Subcutaneous abdominal adipose tissue (tissue), 5 donors: ENCODE data around the gene PAPSS2.
"Not testable (repeated sequence)": the region's sequence is repeated elsewhere in the genome, so short reads cannot be mapped to it uniquely, and the experiment has no call there.

Experiments used
- H3K27ac ChIP-seq: one replicate; pipeline ENCODE4 v1.7.0; 2013; ENCODE audit warnings: low read depth, mild to moderate bottlenecking, inconsistent platforms, low read length, moderate library complexity
- H3K27me3 ChIP-seq, 5 donors: one replicate each; pipeline ENCODE4 v1.7.0; 2013; ENCODE audit warnings: low read length in 5 of 5, inconsistent platforms in 1 of 5; ENCODE audit not compliant: control insufficient read depth in 5 of 5, insufficient read depth in 4 of 5
- H3K36me3 ChIP-seq, 5 donors: one replicate each; pipeline ENCODE4 v1.7.0; 2013; ENCODE audit warnings: low read length in 5 of 5; ENCODE audit not compliant: control insufficient read depth in 5 of 5, insufficient read depth in 5 of 5
- H3K4me1 ChIP-seq, 5 donors: one replicate each; pipeline ENCODE4 v1.7.0; 2013; ENCODE audit warnings: low read length in 5 of 5, mild to moderate bottlenecking in 3 of 5, moderate library complexity in 1 of 5; ENCODE audit not compliant: control insufficient read depth in 5 of 5, insufficient read depth in 5 of 5
- H3K4me3 ChIP-seq, 5 donors: one replicate each; pipeline ENCODE4 v1.7.0; 2013; ENCODE audit warnings: low read length in 5 of 5, low read depth in 1 of 5
- H3K9ac ChIP-seq, 5 donors: one replicate each; pipeline ENCODE4 v1.7.0; 2013; ENCODE audit warnings: low read length in 5 of 5, mild to moderate bottlenecking in 4 of 5, moderate library complexity in 3 of 5
- H3K9me3 ChIP-seq, 5 donors: one replicate each; pipeline ENCODE4 v1.7.0; 2013; ENCODE audit warnings: low read length in 5 of 5; ENCODE audit not compliant: control insufficient read depth in 5 of 5
- donor health status: healthy.
- donor health status: healthy.
- donor health status: healthy.
- donor health status: healthy.
- donor health status: healthy.

The PAPSS2 gene

GRCh38 chr10:87738253-87738652 is 78.6 kb downstream of the PAPSS2 start:
- H3K27me3 ChIP-seq, H3K9ac ChIP-seq, H3K27ac ChIP-seq, H3K4me3 ChIP-seq, H3K9me3 ChIP-seq: not testable (repeated sequence)
- Histone ChIP-seq H3K4me1 (peaks cover 0 to 11% (median 9%) of the 10 kb centered on the region in 5 donors), H3K36me3 (peaks cover 0 to 18% (median 2%) of the 10 kb centered on the region in 5 donors)

- no peak overlapping the region for H3K27ac ChIP-seq
Observed at GRCh38 chr10:87739703-87740102, 80.0 kb downstream of the PAPSS2 start.

GRCh38 chr10:87740254-87740655 is 80.6 kb downstream of the PAPSS2 start:
- Histone ChIP-seq H3K36me3 (peaks cover 4 to 34% (median 18%) of the 10 kb centered on the region in 5 donors), H3K9me3 (no peaks in the 10 kb centered on the region), H3K9ac (no peak overlapping the region), H3K4me1 (peaks cover 0 to 9% (median 4%) of the 10 kb centered on the region in 5 donors), H3K4me3 (no peak overlapping the region), H3K27ac (no peak overlapping the region), H3K27me3 (no peaks in the 10 kb centered on the region)

More at GRCh38 chr10:87739703-87740102, 80.0 kb downstream of the PAPSS2 start:
- no peak overlapping the region for H3K4me3 ChIP-seq
- H3K9ac ChIP-seq, result no peak overlapping the region
- H3K9me3 ChIP-seq, result no peaks in the 10 kb centered on the region
- peaks cover 0 to 14% (median 9%) of the 10 kb centered on the region in 5 donors for H3K4me1 ChIP-seq
- peaks cover 3 to 29% (median 13%) of the 10 kb centered on the region in 5 donors for H3K36me3 ChIP-seq
- H3K27me3 ChIP-seq, result no peaks in the 10 kb centered on the region

GRCh38 chr10:87742992-87743610 is 83.4 kb downstream of the PAPSS2 start:
- not testable (repeated sequence) for H3K27me3 ChIP-seq, H3K4me1 ChIP-seq, H3K27ac ChIP-seq, H3K4me3 ChIP-seq, H3K9me3 ChIP-seq, H3K9ac ChIP-seq
- peaks cover 9 to 38% (median 24%) of the 10 kb centered on the region in 5 donors for H3K36me3 ChIP-seq

- no peak overlapping the region for H3K27ac ChIP-seq
- no peak overlapping the region for H3K4me3 ChIP-seq
- no peaks in the 10 kb centered on the region for H3K9me3 ChIP-seq
- peaks cover 0 to 9% (median 4%) of the 10 kb centered on the region in 5 donors for H3K4me1 ChIP-seq
- H3K9ac ChIP-seq, result no peak overlapping the region
- H3K27me3 ChIP-seq, result no peaks in the 10 kb centered on the region
- peaks cover 9 to 45% (median 27%) of the 10 kb centered on the region in 5 donors for H3K36me3 ChIP-seq
Observed at GRCh38 chr10:87744606-87745005, 84.9 kb downstream of the PAPSS2 start.

GRCh38 chr10:87746911-87747310 is 87.2 kb downstream of the PAPSS2 start:
- Histone ChIP-seq H3K27ac (no peak overlapping the region), H3K4me3 (no peak overlapping the region), H3K9ac (no peak overlapping the region), H3K27me3 (no peaks in the 10 kb centered on the region), H3K9me3 (no peaks in the 10 kb centered on the region), H3K4me1 (peaks cover 0 to 7% (median 4%) of the 10 kb centered on the region in 5 donors), H3K36me3 (peaks cover 12 to 46% (median 27%) of the 10 kb centered on the region in 5 donors)

- not testable (repeated sequence) for H3K4me1 ChIP-seq, H3K4me3 ChIP-seq, H3K9ac ChIP-seq, H3K27me3 ChIP-seq, H3K27ac ChIP-seq, H3K9me3 ChIP-seq
- H3K36me3 ChIP-seq, result peaks cover 15 to 46% (median 25%) of the 10 kb centered on the region in 5 donors
Observed at GRCh38 chr10:87748244-87748643, 88.6 kb downstream of the PAPSS2 start.

- Histone ChIP-seq H3K27me3 (no peaks in the 10 kb centered on the region), H3K36me3 (peaks cover 12 to 33% (median 20%) of the 10 kb centered on the region in 5 donors), H3K9ac (no peak overlapping the region), H3K9me3 (no peaks in the 10 kb centered on the region), H3K4me1 (peaks cover 0 to 3% (median 0%) of the 10 kb centered on the region in 5 donors), H3K4me3 (no peak overlapping the region), H3K27ac (peak overlapping the region; percentile 18)
Observed at GRCh38 chr10:87750001-87750671, 90.5 kb downstream of the PAPSS2 start.

- Histone ChIP-seq H3K4me1 (peaks cover 0 to 3% (median 0%) of the 10 kb centered on the region in 5 donors), H3K27ac (peak overlapping the region; percentile 18), H3K9me3 (no peaks in the 10 kb centered on the region), H3K4me3 (no peak overlapping the region), H3K27me3 (no peaks in the 10 kb centered on the region), H3K36me3 (peaks cover 11 to 28% (median 16%) of the 10 kb centered on the region in 5 donors), H3K9ac (no peak overlapping the region)
Observed at GRCh38 chr10:87750817-87751216, 91.1 kb downstream of the PAPSS2 start.

GRCh38 chr10:87751274-87751673 is 91.6 kb downstream of the PAPSS2 start:
- H3K27me3 ChIP-seq, result no peaks in the 10 kb centered on the region
- peaks cover 14 to 32% (median 20%) of the 10 kb centered on the region in 5 donors for H3K36me3 ChIP-seq
- H3K4me1 ChIP-seq, result peaks cover 0 to 3% (median 0%) of the 10 kb centered on the region in 5 donors
- H3K9me3 ChIP-seq, result no peaks in the 10 kb centered on the region
- no peak overlapping the region for H3K9ac ChIP-seq
- no peak overlapping the region for H3K4me3 ChIP-seq
- H3K27ac ChIP-seq, result no peak overlapping the region
